Epithelial cell of proximal tubule (primary cell): ENCODE measurements around the gene TUBB2A. TPM values are rescaled to one million over a fixed set of nuclear protein-coding genes. Genes with fewer than 3 reads are reported as not detected.
"Not testable (repeated sequence)": the region's sequence is repeated elsewhere in the genome, so short reads cannot be mapped to it uniquely, and the experiment has no call there.

Experiments used
- DNase-seq: peaks from one replicate; pipeline ENCODE4 v3.0.0-alpha.2; 2011; ENCODE audit warnings: low read depth
- H3K4me3 ChIP-seq: 2 replicates; pipeline ENCODE4 v1.5.1; 2011; ENCODE audit warnings: low read depth, mild to moderate bottlenecking, low read length
- total RNA-seq: library from RNA; depleted of rRNA; stranded (reverse); fragments of >200 nt; gene quantifications from 2 replicates; pipeline ENCODE4 v1.2.3, GENCODE V29; 2015
- TF ChIP-seq, protein P1 (sequence below): conservative IDR thresholded peaks from 2 replicates; pipeline ENCODE4 v1.5.1; 2012; ENCODE audit warnings: low read depth, mild to moderate bottlenecking, low read length

The TUBB2A gene
- total RNA-seq, 1 donor from 2014 or later, result 158 TPM

DNA sequence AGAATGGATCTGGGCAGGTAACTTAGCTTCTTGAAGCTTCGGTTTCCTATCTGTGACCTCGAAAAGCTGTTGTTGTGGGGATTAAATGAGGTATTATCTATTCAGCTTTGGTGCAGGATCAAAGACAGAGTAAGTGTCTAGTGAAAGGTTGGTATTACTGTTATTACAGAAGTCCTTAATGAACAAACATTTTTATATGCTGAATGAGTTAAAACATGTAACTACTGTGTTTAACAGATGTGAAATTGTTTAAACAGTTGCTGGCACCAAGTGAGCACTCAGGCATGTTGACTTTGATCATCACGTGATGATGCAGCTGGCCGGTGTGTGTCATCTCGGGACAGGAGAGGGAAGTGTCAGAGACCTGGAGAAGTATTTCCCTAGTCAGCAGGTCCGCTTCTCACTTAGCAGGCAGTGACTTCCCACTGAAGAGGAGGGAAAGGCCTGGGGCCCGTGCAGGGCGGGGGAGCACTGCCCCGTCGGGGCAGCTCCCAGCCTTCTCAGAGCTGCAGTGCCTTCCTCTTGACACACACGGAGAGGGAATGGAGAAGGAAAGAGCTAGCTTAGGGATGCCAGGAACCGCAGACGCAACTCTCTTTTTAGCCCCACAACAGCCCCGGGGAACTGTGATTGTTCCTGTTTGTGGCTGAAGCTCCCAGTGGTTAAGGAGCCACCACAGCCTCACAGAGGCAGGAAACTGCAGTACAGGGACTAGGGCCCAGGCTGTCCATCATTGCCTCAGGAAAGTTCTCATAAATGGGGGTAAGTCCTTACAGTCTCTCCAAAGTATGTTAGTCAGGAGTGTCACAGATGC lies 18.0 kb downstream of the TUBB2A start:
- no peak for DNase-seq
- TF ChIP-seq, protein P1, sequence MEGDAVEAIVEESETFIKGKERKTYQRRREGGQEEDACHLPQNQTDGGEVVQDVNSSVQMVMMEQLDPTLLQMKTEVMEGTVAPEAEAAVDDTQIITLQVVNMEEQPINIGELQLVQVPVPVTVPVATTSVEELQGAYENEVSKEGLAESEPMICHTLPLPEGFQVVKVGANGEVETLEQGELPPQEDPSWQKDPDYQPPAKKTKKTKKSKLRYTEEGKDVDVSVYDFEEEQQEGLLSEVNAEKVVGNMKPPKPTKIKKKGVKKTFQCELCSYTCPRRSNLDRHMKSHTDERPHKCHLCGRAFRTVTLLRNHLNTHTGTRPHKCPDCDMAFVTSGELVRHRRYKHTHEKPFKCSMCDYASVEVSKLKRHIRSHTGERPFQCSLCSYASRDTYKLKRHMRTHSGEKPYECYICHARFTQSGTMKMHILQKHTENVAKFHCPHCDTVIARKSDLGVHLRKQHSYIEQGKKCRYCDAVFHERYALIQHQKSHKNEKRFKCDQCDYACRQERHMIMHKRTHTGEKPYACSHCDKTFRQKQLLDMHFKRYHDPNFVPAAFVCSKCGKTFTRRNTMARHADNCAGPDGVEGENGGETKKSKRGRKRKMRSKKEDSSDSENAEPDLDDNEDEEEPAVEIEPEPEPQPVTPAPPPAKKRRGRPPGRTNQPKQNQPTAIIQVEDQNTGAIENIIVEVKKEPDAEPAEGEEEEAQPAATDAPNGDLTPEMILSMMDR, result no peak
- no peak overlapping the region for H3K4me3 ChIP-seq

DNA sequence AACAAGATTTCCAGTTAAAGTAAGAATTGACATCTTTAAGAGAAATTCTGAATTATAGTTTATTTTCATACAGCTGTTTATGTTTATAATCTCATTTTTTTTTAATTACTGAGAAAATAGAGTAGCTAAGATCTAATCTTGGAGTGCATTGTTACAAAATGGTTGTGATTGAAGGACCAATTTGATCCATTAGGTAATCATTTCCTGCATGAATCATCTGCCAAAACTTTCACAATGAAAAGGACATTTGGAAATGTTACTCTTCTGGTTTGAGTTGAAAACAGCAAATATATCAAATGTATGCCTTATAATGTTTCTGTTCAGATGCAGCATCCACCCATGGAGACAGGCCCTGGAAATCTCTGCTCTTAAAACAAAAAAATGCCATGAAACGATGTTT lies 19.0 kb downstream of the TUBB2A start:
- no peak overlapping the region for H3K4me3 ChIP-seq
- DNase-seq, result no peak
- TF ChIP-seq, protein P1, result no peak

DNA sequence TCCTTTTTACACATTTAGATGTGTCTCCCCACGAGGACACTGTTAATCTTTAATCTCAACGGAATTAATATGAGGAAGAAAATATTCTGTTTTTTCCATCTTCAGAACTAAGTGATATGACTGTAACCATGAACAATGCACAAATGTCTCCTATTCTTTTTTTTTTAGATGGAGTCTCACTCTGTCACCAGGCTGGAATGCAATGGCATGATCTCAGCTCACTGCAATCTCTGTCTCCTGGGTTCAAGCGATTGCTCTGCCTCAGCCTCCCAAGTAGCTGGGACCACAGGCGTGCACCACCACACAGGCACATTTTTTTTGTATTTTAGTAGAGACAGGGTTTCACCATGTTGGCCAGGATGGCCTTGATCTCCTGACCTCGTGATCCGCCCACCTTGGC lies 19.5 kb downstream of the TUBB2A start:
- not testable (repeated sequence) for H3K4me3 ChIP-seq, DNase-seq

DNA sequence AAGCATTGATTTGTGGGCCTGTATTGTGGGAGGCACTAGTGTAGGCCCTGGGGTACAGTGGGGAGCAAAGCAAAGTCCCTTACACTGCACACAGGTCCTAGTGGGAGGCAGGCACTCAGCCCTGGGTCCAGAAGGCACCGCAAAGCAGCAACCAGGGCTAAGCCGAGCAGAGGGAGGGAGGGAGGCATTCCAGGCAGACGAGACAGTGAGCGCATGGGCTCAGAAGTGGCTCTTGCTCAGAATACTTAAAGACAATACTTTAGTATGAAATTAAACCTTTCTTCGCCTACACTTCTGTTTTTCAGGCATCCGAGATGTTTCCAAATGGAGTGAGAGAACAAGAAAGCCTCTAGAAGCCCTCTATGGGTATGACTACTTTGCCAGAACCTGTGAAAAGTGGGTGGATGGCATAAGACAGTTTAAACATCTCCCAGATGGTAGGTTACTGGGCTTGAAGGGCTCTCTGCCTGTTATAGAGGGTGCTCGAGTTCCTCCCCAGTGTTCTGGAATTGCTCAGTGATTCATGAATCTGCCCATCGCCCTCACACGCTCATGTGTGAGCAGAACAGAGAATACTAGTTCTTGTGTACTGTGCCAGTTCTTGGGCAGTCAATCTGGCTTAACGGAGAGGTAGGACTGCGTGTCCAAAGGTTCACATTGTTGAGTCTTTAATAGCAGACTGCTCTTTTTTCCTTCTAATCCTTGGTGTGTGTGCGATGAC lies 20.1 kb downstream of the TUBB2A start:
- no peak overlapping the region for H3K4me3 ChIP-seq
- DNase-seq, result no peak
- TF ChIP-seq, protein P1, result no peak

DNA sequence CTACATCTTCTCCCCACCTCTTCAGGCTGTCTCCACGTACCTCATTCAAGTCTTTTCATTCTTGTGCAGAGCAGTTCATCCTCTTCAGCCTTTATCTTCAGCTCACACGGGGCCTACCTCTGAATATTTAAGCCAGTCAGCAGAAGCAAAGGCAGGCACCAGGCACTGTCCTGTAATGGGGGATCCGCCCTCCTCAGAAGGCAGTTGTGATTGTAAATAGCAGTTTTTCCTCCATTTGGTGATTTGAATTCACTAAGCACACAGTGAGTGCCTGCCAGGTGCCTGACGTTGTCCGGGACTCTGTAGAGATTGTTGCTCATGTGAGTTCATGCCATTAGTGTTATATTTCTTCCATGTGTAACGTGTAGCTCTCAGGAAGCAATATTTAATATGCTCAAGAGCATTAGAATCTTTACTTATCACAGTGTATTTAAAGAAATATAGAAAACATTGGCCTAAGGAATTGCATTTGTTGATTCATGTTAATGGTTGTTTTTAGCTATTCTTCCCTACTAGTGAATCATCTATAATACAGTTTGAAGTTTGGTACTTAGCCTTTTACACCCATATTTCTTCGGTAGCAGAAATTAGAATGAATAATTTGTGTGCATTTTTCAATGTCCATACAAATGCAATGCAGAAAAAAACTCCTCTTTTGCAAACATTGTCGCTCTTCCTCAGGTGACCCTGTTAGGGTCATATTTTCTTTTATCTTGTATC lies 20.9 kb downstream of the TUBB2A start:
- TF ChIP-seq, protein P1, result no peak
- no peak for DNase-seq

DNA sequence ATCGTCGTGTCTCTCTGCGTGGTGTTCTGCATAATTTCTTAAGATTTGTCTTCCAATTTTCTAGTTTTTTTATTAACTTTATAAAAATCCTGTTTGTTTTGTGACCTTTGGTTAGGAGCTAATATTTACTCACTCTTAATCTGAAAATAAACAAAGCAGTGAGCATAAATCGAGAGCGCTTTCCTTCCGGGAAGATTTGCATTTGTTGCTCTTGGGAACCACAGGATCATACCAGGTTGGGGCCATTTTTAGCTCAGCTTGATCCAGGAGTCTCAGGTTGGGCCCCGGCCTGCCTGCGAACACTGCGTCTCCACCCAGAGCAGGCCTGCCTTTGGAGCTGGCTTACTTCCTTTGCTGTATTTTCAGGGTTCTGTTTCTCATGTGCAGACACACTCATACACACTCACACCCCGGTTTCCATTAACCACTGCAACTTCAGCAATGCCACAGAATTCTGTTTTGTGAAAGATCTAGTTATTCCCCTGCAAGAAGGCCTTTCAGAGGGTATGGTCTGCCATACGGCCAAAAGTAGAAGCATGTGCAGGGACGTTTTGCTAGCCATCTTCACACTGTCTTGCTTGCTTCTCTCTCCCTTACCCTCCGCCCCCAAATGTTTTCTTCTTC lies 21.6 kb downstream of the TUBB2A start:
- no peak for DNase-seq

More for the DNA sequence above, 20.9 kb downstream of the TUBB2A start:
- no peak overlapping the region for H3K4me3 ChIP-seq

More for the DNA sequence above, 21.6 kb downstream of the TUBB2A start:
- no peak overlapping the region for H3K4me3 ChIP-seq
- TF ChIP-seq, protein P1, result no peak
